ENCODE measurements around the gene OR7A5. TPM values are rescaled to one million over a fixed set of nuclear protein-coding genes. Genes with fewer than 3 reads are reported as not detected.

The OR7A5 gene
- total and polyA plus RNA-seq, 12 donors = under 0.01 to 0.41 (median 0.16) TPM; not detected in 5

Small RNA genes within 50 kb of the gene (small RNA-seq; reads per million reads assigned to genes)
- gene AC005255.1 = 0 reads per million in 2 donors

Other genes with a start within 250 kb of the OR7A5 start
- under 1 TPM in 2 of 9 donors, not detected in 7; 0.06 to 0.39 TPM for gene ADGRE3, start 160.3 kb downstream of the OR7A5 start, total RNA-seq
- not detected for gene ADGRE3, start 160.3 kb downstream of the OR7A5 start, polyA plus RNA-seq
- gene ZNF333, start 145.1 kb downstream of the OR7A5 start, total RNA-seq = 10 to 100 TPM; 13.4 to 26.1 (median 19.5) TPM
- 10 to 100 TPM in 2 of 3 donors, 1 to 10 TPM in 1; 8.3 to 17.8 (median 12.1) TPM for gene ZNF333, start 145.1 kb downstream of the OR7A5 start, polyA plus RNA-seq
- 10 to 100 TPM in 4 of 9 donors, 1 to 10 TPM in 4, under 1 TPM in 1; 0.11 to 47.9 (median 8.3) TPM for gene ADGRE2, start 56.6 kb downstream of the OR7A5 start, total RNA-seq
- 1 to 10 TPM; 1.7 to 6.4 (median 2.8) TPM for gene ADGRE2, start 56.6 kb downstream of the OR7A5 start, polyA plus RNA-seq
- 1 to 10 TPM in 5 of 9 donors, under 1 TPM in 4; 0.74 to 4.7 (median 1.5) TPM for gene OR7C1, start within 50 bp of the OR7A5 start, total RNA-seq
- gene OR7C1, start within 50 bp of the OR7A5 start, polyA plus RNA-seq = 1 to 10 TPM in 2 of 3 donors, under 1 TPM in 1; 0.34 to 1.3 (median 1.3) TPM
- gene OR7A10, start 13.7 kb upstream of the OR7A5 start, total RNA-seq = not detected
- gene OR7A10, start 13.7 kb upstream of the OR7A5 start, polyA plus RNA-seq = not detected
- gene OR7A17, start 50.9 kb upstream of the OR7A5 start, total RNA-seq = not detected
- not detected for gene OR7A17, start 50.9 kb upstream of the OR7A5 start, polyA plus RNA-seq
- gene OR7C2, start 106.3 kb upstream of the OR7A5 start, total RNA-seq = not detected
- gene OR7C2, start 106.3 kb upstream of the OR7A5 start, polyA plus RNA-seq = not detected
- under 1 TPM in 1 of 9 donors, not detected in 8; 0.11 TPM for gene SLC1A6, start 144.7 kb upstream of the OR7A5 start, total RNA-seq
- not detected for gene SLC1A6, start 144.7 kb upstream of the OR7A5 start, polyA plus RNA-seq
- not detected for gene CASP14, start 214.3 kb upstream of the OR7A5 start, total RNA-seq
- not detected for gene CASP14, start 214.3 kb upstream of the OR7A5 start, polyA plus RNA-seq
- not detected for gene OR1I1, start 247.0 kb upstream of the OR7A5 start, total RNA-seq
- gene OR1I1, start 247.0 kb upstream of the OR7A5 start, polyA plus RNA-seq = not detected

All from adrenal gland (tissue), 12 donors.